GM12891 (cell line): ENCODE results near the gene DOCK2.

Source experiments
- DNase-seq: peaks from one replicate; pipeline ENCODE4 v3.0.0; 2011; ENCODE audit warnings: low spot score; ENCODE audit not compliant: insufficient read length
- FAIRE-seq: peaks from 2 replicates; lab custom pipeline; 2011; peaks lifted over from hg19 to GRCh38; lab: Jason Lieb, UNC
- PAX5 ChIP-seq: IDR thresholded peaks from 2 replicates; pipeline ENCODE4 v1.6.1; 2011; ENCODE audit warnings: low read length, moderate library complexity, mild to moderate bottlenecking; ENCODE audit not compliant: insufficient read depth, severe bottlenecking
- POLR2A ChIP-seq: IDR thresholded peaks from 2 replicates; pipeline ENCODE4 v1.6.1; 2011; ENCODE audit warnings: low read depth, low read length, control low read depth
- POLR2AphosphoS5 ChIP-seq: IDR thresholded peaks from 2 replicates; pipeline ENCODE4 v1.6.1; 2011; ENCODE audit warnings: low read depth, low read length, control low read depth
- POU2F2 ChIP-seq: IDR thresholded peaks from 2 replicates; pipeline ENCODE4 v1.6.1; 2011; ENCODE audit warnings: low read depth, mild to moderate bottlenecking, control low read depth, low read length, moderate library complexity
- SPI1 ChIP-seq: IDR thresholded peaks from 2 replicates; pipeline ENCODE4 v1.6.1; 2011; ENCODE audit warnings: low read depth, low read length, control low read depth
- TAF1 ChIP-seq: IDR thresholded peaks from 2 replicates; pipeline ENCODE4 v1.6.1; 2011; ENCODE audit warnings: low read depth, low read length, control low read depth

DOCK2 gene

DNA sequence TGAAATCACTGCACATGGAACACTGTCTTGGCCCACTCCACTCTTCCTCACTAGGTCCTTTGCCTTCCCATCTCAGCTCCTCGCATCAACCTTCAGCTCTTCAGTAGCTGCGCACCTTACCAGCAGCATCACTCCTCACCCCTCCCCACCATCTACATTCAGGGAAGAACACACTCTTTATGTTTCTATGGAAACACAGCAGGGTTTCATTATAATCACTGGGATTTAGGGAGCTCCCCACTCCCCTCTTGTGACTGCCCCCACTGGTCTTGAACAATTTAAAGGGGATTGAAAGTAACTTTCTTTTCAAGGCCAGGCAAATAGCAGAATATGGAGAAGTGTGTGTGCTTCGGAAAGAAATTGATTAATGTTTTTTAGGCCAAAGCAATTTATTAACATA is 232.0 kb downstream of the DOCK2 start:
- TF ChIP-seq PAX5 (no peak), SPI1 (no peak), POU2F2 (no peak), TAF1 (no peak), POLR2A (no peak), POLR2AphosphoS5 (no peak)
- FAIRE-seq: no peak
- DNase-seq: no peak

DNA sequence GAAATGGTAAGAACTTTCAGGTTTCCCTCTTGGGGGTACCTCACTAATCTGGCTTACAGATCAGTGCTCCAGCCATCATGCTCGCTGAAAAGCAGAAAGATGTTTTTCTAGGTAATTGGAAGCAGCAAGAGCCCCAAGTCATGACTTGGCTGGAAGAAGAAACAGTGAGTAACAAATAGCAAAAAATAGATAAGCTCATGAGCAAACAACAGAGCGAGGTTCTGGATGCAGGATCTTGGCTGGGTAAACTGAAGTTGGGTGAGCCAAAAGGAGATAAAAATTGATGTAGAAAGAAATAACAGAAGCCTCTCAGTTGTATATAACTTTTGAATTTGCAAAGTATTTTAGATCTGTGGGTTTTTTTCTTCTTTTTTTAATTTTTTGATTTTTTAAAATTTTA is 233.1 kb downstream of the DOCK2 start:
- FAIRE-seq (no peak), DNase-seq (no peak)
- no peak for TF ChIP-seq POLR2AphosphoS5

DNA sequence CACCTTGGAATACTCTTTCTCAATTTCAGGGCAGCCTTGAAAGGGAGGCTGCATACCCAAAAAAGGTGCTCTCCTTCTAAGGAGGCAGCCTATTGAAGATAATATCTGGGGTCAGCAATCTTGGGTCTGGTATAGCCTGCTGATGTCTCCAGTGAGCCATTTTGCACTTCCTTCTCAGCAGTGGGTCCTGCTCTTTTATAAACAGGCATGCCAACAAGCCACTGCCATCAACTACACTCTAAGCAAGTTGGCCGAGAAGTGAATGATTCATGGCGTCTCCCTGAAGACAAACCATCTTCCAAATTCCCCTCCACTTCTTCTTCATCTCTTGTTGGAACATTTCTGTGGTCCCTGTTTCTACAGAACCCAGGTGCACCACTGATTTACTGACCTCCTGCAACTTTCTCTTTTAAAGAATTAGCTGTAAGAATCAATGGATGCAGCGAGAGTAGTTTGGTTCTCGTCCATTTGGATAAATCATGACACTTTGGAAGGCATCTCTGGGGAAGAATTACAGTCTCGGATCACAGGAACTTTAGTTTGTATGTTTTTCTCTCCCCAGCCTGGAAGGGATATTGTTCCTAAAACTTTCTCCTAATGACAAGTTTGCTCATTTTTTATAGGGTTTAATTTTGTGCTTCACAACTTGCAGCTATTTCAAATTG is 234.9 kb downstream of the DOCK2 start:
- no peak for FAIRE-seq
- no peak for DNase-seq
- TF ChIP-seq TAF1: no peak

DNA sequence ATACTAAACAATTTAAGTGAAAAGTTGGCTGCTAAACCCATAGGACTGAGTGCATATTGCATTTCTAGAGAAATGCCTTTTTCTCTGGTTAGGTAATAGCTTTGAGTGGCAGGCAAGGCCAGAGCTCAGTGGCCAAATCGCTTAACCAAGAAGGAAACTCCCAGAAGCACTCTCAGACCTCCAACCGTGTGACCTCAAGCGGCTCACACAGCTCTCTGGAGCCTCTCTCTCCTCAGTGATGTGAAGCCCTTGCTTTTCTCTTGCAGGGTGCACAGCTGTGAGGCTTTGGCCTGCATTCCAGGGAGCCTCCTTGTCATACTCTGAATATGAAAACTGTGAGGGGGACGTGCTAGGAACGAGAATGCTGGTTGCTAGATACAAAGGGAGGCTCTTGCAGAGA is 236.6 kb downstream of the DOCK2 start:
- TF ChIP-seq POU2F2 (no peak), POLR2A (no peak), POLR2AphosphoS5 (no peak), SPI1 (no peak), TAF1 (no peak), PAX5 (no peak)
- no peak for DNase-seq
- FAIRE-seq: no peak

DNA sequence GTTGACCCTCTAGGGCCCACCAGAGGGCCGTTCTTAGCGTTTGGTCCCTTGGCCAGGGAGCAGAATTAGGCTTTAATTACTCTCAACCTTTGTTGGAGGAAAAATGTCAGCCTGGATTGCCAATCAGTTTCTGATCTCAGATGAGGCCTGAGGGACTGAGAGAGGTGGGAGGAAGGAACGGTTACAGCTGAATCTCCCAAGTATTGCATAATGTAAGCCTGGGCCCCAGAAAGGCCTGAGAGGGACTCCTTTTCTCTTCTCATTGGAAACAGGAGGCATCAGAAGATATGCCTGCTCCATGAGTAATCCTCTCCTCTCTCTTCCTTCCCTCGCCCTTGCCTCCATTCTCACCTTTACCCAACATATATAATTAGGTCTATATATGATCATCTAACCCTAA is 237.5 kb downstream of the DOCK2 start:
- FAIRE-seq: no peak
- no peak for DNase-seq
- TF ChIP-seq POLR2AphosphoS5: no peak
- TF ChIP-seq TAF1: no peak
- no peak for TF ChIP-seq POLR2A
- TF ChIP-seq SPI1: no peak
- no peak for TF ChIP-seq POU2F2
- TF ChIP-seq PAX5: no peak

DNA sequence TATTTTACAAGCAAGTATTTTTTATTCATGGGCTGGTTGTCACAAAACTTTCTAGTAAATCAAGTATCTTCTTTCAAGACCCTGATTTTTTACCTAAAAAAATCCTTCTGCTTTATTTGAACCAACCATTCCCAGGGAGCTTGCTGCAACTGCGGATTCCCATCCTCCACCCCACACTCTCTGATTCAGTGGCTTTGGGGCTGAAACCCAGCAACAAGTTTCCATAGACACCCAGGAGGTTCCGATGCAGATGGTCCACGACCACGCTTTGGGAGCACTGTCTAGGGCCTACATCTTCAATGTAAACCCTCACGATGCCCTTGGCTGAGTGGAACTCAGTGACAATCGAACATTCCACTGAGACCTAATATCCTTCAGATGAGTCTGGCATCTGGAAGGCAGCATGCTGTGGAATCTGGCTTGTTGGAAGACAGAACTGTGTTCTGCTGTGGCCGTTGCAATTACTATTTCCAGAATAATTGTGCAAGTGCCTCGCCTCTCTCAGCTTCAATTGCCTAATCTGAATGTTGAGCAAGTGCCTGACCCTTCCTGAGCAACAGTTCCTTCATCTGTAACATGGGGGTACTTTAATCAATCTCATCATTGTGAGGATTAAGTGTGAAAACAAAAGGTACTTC is 238.1 kb downstream of the DOCK2 start:
- FAIRE-seq (no peak), DNase-seq (no peak)
- no peak for TF ChIP-seq TAF1
- no peak for TF ChIP-seq POLR2A
- no peak for TF ChIP-seq POLR2AphosphoS5
- no peak for TF ChIP-seq SPI1
- no peak for TF ChIP-seq POU2F2
- no peak for TF ChIP-seq PAX5

DNA sequence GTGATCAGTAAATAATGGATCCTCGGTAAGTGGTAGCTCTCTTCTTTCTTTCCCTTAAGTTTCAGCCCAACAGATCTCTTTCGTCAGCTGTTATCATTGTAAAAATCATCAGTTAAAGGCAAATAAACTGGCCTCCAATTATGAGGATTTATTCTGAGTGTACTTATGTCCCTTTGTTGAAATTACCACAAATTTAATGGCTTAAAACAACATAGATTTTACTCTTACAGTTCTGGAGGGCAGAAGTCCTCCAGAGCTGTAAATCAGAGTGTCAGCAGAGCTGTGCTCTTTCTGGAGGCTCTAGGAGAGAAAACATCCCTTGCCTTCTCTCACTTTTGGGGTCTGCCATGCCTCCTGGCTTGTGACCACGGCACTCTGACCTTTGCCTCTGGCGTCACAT is 238.7 kb downstream of the DOCK2 start:
- no peak for TF ChIP-seq POLR2AphosphoS5
- TF ChIP-seq PAX5: no peak
- TF ChIP-seq POLR2A: no peak
- DNase-seq: no peak
- FAIRE-seq: no peak

DNA sequence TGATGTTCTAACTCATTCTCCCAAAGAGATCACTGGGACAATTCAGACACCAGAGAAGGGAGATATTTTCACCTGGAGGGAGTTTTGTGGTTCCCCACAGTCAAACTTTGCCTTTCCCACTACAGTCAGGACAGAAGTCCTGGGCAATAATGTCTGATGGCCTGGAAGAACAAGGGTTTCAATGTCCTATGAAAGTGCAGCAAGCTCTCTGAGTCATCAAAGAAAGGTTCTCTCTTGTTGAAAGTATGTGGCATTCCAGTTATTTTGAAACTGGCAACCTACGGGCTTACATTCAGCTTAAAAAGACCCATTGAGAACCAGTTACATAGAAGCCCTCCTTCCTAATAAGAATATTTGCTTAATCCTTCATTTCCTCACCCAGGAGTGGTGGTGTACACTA is 239.3 kb downstream of the DOCK2 start:
- FAIRE-seq (no peak), DNase-seq (no peak)
- no peak for TF ChIP-seq POU2F2
- no peak for TF ChIP-seq POLR2A
- no peak for TF ChIP-seq POLR2AphosphoS5
- TF ChIP-seq TAF1: no peak
- no peak for TF ChIP-seq SPI1
- TF ChIP-seq PAX5: no peak

DNA sequence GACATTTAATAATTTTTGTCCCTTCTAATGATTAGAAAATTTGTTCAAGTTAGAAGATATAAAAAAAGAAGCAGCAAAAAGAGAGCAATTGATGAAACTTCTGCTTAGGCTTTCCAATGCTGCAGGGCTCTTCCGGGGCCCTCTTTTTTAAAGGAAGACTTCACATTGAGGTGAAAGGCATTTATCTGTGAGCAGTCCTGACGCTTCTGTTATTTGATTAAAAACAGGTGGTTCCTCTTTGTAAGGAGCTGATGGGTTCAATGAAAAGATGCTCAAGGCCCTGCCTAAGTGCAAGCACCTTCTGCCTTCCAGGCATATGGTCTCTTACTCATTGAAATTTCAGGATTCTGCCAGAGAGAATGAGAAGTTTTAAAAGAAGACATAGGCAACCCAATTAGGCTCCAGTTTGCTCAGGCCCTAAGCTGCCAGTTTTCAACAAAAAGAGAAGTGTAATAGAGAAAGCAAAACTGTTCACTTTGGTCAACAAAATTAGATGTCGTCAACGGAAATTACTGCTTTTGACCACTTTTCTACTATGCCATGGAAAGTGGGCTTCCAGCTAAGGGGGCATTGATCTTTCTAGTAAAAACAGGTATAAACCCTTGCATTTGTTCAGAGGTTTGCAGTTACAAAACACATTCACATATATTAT is 243.1 kb downstream of the DOCK2 start:
- DNase-seq (no peak), FAIRE-seq (peak; percentile 16)
- TF ChIP-seq POLR2AphosphoS5 (no peak), PAX5 (no peak), POU2F2 (no peak), SPI1 (peak; percentile 65), POLR2A (no peak), TAF1 (no peak)

DNA sequence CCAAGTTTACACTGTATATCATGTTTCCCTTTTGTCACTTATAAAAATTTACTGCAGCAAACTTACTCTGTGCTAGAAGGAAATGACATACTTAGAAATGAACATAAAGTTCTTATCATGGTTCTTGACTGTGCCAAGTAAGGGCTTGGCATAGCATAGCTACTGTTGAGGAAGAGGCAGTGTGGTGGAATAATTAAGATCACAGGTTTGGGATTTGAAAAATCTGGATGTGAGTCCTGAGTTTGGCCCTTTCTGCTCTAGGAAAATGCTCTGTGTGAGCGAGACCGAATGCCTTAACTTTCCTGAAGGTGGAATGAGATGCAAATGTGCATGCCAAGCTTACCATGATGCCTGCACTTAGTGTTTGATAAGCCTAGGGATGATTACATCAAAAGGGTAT is 243.7 kb downstream of the DOCK2 start:
- FAIRE-seq (no peak), DNase-seq (no peak)
- TF ChIP-seq SPI1 (no peak), POU2F2 (no peak), POLR2A (no peak), PAX5 (no peak), POLR2AphosphoS5 (no peak), TAF1 (no peak)
